GM19463 (cell line): ENCODE results near the gene ZNF212.
"Not testable (repeated sequence)": the region's sequence is repeated elsewhere in the genome, so short reads cannot be mapped to it uniquely, and the experiment has no call there.

Experiments used
- ATAC-seq: cut with Tn5 transposase; IDR thresholded peaks from one replicate; pipeline ENCODE4 v1.9.1; 2021; ENCODE audit warnings: mild to moderate bottlenecking, moderate library complexity; ENCODE audit not compliant: unreplicated experiment

Gene ZNF212

GRCh38 chr7:149251518-149251917 lies 12.1 kb downstream of the ZNF212 start:
- ATAC-seq = not testable (repeated sequence)

GRCh38 chr7:149252378-149252777 lies 12.9 kb downstream of the ZNF212 start:
- ATAC-seq = no peak

GRCh38 chr7:149253665-149254064 lies 14.2 kb downstream of the ZNF212 start:
- ATAC-seq = no peak

- ATAC-seq = no peak
These were observed 14.9 kb downstream of the ZNF212 start for GRCh38 chr7:149254181-149254858.

- no peak for ATAC-seq
These were observed 15.7 kb downstream of the ZNF212 start for GRCh38 chr7:149255174-149255573.

GRCh38 chr7:149256568-149256967 lies 17.1 kb downstream of the ZNF212 start:
- no peak for ATAC-seq

- ATAC-seq = no peak
These were observed 17.7 kb downstream of the ZNF212 start for GRCh38 chr7:149257146-149257545.

GRCh38 chr7:149261316-149261828 lies 21.9 kb downstream of the ZNF212 start:
- ATAC-seq = peak; percentile 1

GRCh38 chr7:149261829-149262617 lies 22.6 kb downstream of the ZNF212 start, which contains the start of gene ZNF783:
ZNF783 (plus strand) TSS chr7:149262196; CDS start chr7:149262334, 138 bp downstream.
- ATAC-seq = peak; percentile 80

GRCh38 chr7:149266451-149266850 lies 27.0 kb downstream of the ZNF212 start:
- no peak for ATAC-seq

- ATAC-seq = no peak
These were observed 28.3 kb downstream of the ZNF212 start for GRCh38 chr7:149267733-149268132.

GRCh38 chr7:149274424-149274823 lies 35.0 kb downstream of the ZNF212 start:
- not testable (repeated sequence) for ATAC-seq

GRCh38 chr7:149277871-149278270 lies 38.4 kb downstream of the ZNF212 start:
- no peak for ATAC-seq

GRCh38 chr7:149278396-149278795 lies 38.9 kb downstream of the ZNF212 start:
- ATAC-seq = no peak

GRCh38 chr7:149279111-149279743 lies 39.8 kb downstream of the ZNF212 start:
- ATAC-seq = no peak

- ATAC-seq = no peak
These were observed 40.7 kb downstream of the ZNF212 start for GRCh38 chr7:149280151-149280550.

GRCh38 chr7:149280661-149281507 lies 41.4 kb downstream of the ZNF212 start:
- no peak for ATAC-seq

- ATAC-seq = no peak
These were observed 42.3 kb downstream of the ZNF212 start for GRCh38 chr7:149281508-149282330.

GRCh38 chr7:149282331-149282655 lies 42.8 kb downstream of the ZNF212 start:
- ATAC-seq = no peak

GRCh38 chr7:149283321-149283720 lies 43.9 kb downstream of the ZNF212 start:
- no peak for ATAC-seq
